RWPE2 (cell line): Measurements from ENCODE around the gene DCAF6.

Experiments
- ATAC-seq: fragments of 200-7000 bp; cut with Tn5 transposase; 3 replicates; pipeline ENCODE4 v1.9.1; 2021; ENCODE audit warnings: low read depth
- DNase-seq: peaks from one replicate; pipeline ENCODE4 v3.0.0-alpha.2; 2020; ENCODE audit warnings: low spot score
- H3K27ac ChIP-seq: fragments of 450-650 bp; 2 replicates; pipeline ENCODE4 v1.5.1; 2017; ENCODE audit warnings: mild to moderate bottlenecking; ENCODE audit not compliant: poor library complexity, severe bottlenecking
- H3K27me3 ChIP-seq: fragments of 250-450 bp; sonication (Bioruptor Pico); 2 replicates; pipeline ENCODE4 v1.5.1; 2021; ENCODE audit warnings: mild to moderate bottlenecking, moderate library complexity; ENCODE audit not compliant: insufficient read depth, poor library complexity, severe bottlenecking
- H3K36me3 ChIP-seq: fragments of 250-450 bp; sonication (Bioruptor Pico); 2 replicates; pipeline ENCODE4 v1.5.1; 2020; ENCODE audit warnings: low read depth, mild to moderate bottlenecking, moderate library complexity
- H3K4me1 ChIP-seq: fragments of 250-450 bp; sonication (Bioruptor Pico); 2 replicates; pipeline ENCODE4 v1.5.1; 2021; ENCODE audit warnings: mild to moderate bottlenecking, moderate library complexity; ENCODE audit not compliant: insufficient read depth, poor library complexity, severe bottlenecking
- H3K4me3 ChIP-seq: fragments of 250-450 bp; sonication (Bioruptor Pico); 2 replicates; pipeline ENCODE4 v1.5.1; 2021; ENCODE audit warnings: mild to moderate bottlenecking, moderate library complexity; ENCODE audit not compliant: severe bottlenecking
- H3K9me3 ChIP-seq: fragments of 250-450 bp; sonication (Bioruptor Pico); 2 replicates; pipeline ENCODE4 v1.5.1; 2021; ENCODE audit warnings: mild to moderate bottlenecking, moderate library complexity; ENCODE audit not compliant: severe bottlenecking
- TF ChIP-seq, protein P1 (sequence below): fragments of 450-650 bp; IDR thresholded peaks from one replicate; pipeline ENCODE4 v1.5.1; 2017; ENCODE audit warnings: mild to moderate bottlenecking, moderate library complexity; ENCODE audit not compliant: poor library complexity, severe bottlenecking

Gene DCAF6

DNA sequence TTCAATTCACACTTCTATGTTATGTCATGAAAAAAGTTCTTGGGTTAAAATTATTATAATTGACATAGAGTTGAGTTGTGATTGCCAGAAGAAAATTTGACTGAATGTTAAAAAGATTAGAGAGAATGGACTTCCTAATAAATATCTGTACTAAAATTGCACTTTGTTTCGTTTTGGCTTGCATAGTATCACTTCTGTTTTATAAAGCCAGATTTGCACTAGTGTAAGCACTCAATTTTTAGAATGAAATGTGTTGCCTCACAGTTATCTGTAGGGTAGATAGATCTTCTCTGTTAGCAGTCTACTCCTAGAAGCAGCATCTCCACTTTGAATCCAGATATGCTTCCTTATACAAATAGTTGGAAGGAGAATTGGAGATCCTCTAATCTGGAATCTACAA is 95.5 kb downstream of the DCAF6 start:
- Histone ChIP-seq H3K9me3 (no peaks in the 10 kb centered on the region), H3K27me3 (no peaks in the 10 kb centered on the region), H3K4me3 (no peak overlapping the region), H3K36me3 (peaks cover 14% of the 10 kb centered on the region), H3K4me1 (no peaks in the 10 kb centered on the region), H3K27ac (no peak overlapping the region)
- ATAC-seq: no peak
- DNase-seq: no peak
- TF ChIP-seq, protein P1, sequence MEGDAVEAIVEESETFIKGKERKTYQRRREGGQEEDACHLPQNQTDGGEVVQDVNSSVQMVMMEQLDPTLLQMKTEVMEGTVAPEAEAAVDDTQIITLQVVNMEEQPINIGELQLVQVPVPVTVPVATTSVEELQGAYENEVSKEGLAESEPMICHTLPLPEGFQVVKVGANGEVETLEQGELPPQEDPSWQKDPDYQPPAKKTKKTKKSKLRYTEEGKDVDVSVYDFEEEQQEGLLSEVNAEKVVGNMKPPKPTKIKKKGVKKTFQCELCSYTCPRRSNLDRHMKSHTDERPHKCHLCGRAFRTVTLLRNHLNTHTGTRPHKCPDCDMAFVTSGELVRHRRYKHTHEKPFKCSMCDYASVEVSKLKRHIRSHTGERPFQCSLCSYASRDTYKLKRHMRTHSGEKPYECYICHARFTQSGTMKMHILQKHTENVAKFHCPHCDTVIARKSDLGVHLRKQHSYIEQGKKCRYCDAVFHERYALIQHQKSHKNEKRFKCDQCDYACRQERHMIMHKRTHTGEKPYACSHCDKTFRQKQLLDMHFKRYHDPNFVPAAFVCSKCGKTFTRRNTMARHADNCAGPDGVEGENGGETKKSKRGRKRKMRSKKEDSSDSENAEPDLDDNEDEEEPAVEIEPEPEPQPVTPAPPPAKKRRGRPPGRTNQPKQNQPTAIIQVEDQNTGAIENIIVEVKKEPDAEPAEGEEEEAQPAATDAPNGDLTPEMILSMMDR: no peak

DNA sequence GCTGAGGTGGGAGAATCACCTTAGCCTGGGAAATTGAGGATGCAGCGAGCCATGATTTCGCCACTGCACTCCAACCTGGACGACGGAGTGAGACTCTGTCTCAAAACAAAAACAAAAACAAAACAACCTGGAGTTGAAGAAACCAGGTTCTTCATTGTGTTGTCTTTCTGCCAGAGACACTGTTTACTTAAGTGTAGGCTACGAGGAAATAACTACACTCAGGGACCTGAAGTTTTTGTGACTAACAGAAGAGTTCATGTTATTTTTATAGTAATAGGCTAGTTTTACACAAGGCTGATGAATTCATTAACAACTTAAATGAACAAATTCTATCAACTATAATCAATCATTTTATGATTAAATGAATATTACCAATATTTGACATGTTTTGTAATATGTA is 98.9 kb downstream of the DCAF6 start:
- Histone ChIP-seq H3K27ac (no peak overlapping the region), H3K4me3 (no peak overlapping the region), H3K36me3 (peaks cover 11% of the 10 kb centered on the region; the same call in 1 of the 2 replicates), H3K27me3 (no peaks in the 10 kb centered on the region), H3K4me1 (no peaks in the 10 kb centered on the region), H3K9me3 (no peaks in the 10 kb centered on the region)
- DNase-seq (no peak), ATAC-seq (no peak)
- TF ChIP-seq, protein P1: no peak

DNA sequence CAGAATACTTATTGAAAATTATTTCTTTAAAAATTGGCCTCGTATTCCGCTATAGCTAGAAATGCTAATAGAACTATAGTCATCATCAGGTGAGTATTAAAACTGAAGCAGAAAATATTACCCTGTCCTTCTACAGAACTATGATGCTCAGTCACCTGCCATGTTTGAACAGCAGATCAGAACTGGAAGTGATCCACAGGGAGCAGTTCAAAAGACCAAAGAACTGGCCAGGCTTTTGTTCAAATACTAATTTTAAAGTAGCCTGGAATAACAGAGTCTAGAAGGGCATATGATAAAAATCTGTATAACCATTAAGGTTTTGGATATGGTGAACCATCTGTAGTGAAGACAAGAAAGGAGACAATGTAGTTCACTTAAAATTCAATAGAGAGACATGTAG is 105.9 kb downstream of the DCAF6 start:
- DNase-seq: no peak
- H3K4me3 ChIP-seq: no peak overlapping the region
- H3K36me3 ChIP-seq: peaks cover 54% of the 10 kb centered on the region
- no peak overlapping the region for H3K27ac ChIP-seq
- no peaks in the 10 kb centered on the region for H3K27me3 ChIP-seq
- ATAC-seq: no peak
- no peaks in the 10 kb centered on the region for H3K4me1 ChIP-seq
- TF ChIP-seq, protein P1: no peak
- H3K9me3 ChIP-seq: no peaks in the 10 kb centered on the region

DNA sequence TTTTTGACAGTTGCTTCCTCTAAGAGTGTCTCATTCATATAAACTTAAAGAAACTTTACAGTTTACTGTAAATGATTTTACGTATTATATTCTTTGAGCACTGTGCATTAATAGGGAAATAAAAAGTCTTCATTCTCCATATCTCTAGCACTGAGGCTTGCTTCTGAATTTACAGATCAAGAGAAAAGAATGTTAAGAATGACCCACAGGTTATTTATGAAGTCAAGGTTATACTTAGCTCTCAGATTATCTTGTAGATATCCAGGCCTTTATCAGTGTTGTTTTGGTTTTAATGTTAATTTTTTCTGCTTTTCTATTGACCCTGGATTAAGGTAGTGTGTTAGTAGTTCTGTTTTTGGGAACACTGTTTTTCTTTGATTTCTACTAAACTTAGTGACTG is 108.8 kb downstream of the DCAF6 start:
- peaks cover 42% of the 10 kb centered on the region for H3K36me3 ChIP-seq
- no peak overlapping the region for H3K27ac ChIP-seq
- H3K27me3 ChIP-seq: no peaks in the 10 kb centered on the region
- H3K9me3 ChIP-seq: no peaks in the 10 kb centered on the region
- no peaks in the 10 kb centered on the region for H3K4me1 ChIP-seq
- no peak for ATAC-seq
- TF ChIP-seq, protein P1: no peak
- H3K4me3 ChIP-seq: no peak overlapping the region
- no peak for DNase-seq

DNA sequence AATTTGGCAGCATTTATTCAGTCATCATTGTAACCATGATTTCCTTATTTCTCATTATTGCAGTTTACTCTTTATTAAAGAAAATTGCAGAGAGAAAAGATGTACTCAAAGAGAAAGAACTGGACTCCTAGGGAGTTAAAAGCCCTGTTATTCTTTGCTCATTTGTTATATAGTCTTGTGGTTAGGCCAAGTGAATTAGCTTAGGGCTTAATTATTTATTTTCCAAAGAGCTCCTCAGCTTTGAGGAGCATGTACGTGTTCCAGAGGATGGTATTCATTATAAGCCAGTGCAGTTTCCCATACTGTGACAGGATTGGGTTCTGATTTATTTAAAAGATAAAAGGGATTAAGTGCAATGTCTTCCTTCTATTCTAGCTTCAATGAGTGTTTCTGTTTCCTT is 113.8 kb downstream of the DCAF6 start:
- H3K27me3 ChIP-seq: no peaks in the 10 kb centered on the region

More for the DNA sequence above, 113.8 kb downstream of the DCAF6 start:
- ATAC-seq: no peak
- H3K27ac ChIP-seq: no peak overlapping the region
- H3K9me3 ChIP-seq: no peaks in the 10 kb centered on the region
- no peak for DNase-seq
- TF ChIP-seq, protein P1: no peak
- H3K36me3 ChIP-seq: peaks cover 11% of the 10 kb centered on the region
- H3K4me3 ChIP-seq: no peak overlapping the region
- H3K4me1 ChIP-seq: no peaks in the 10 kb centered on the region
